Cardiac muscle cell (in vitro differentiated cells and primary cell): Measurements from ENCODE around the gene FSHR. TPM values are rescaled to one million over a fixed set of nuclear protein-coding genes. Genes with fewer than 3 reads are reported as not detected.

Experiments used
- DNase-seq, 2 donors: peaks; one replicate each; pipeline versions ENCODE4 v3.0.0 to v3.0.0-alpha.2; 2010 to 2017; ENCODE audit warnings: low read depth in 1 of 2, low spot score in 1 of 2
- H3K27ac ChIP-seq: fragments of 200-600 bp; sonication (generic); 2 replicates; pipeline ENCODE4 v1.5.1; 2016
- H3K27me3 ChIP-seq: fragments of 200-600 bp; sonication (generic); 2 replicates; pipeline ENCODE4 v1.6.0; 2016; ENCODE audit warnings: control low read depth
- H3K36me3 ChIP-seq: fragments of 200-600 bp; sonication (generic); 2 replicates; pipeline ENCODE4 v1.5.1; 2016; ENCODE audit warnings: control low read depth
- H3K4me1 ChIP-seq: fragments of 200-600 bp; sonication (generic); 2 replicates; pipeline ENCODE4 v1.8.1; 2017; ENCODE audit warnings: low read depth, mild to moderate bottlenecking, mixed run types
- H3K4me3 ChIP-seq: fragments of 200-600 bp; sonication (generic); 2 replicates; pipeline ENCODE4 v1.5.1; 2016; ENCODE audit warnings: mild to moderate bottlenecking
- H3K9me3 ChIP-seq: fragments of 200-600 bp; sonication (generic); 2 replicates; pipeline ENCODE4 v1.5.1; 2017; ENCODE audit warnings: low read depth, mild to moderate bottlenecking, control low read depth
- CTCF ChIP-seq: IDR thresholded peaks from 2 replicates; pipeline ENCODE4 v1.5.1; 2012; ENCODE audit warnings: low read depth, mild to moderate bottlenecking, low read length
- polyA plus RNA-seq: library from polyadenylated mRNA; unstranded; fragments of >200 nt; fragmentation: Nextera tagmentation; extraction: Ambion mirVana; gene quantifications from 2 replicates; pipeline ENCODE4 v1.2.1, GENCODE V29; 2016
- total RNA-seq: library from RNA; depleted of rRNA; stranded (reverse); fragments of >200 nt; gene quantifications from 2 replicates; pipeline ENCODE4 v1.2.3, GENCODE V29; 2016

Gene FSHR
- total and polyA plus RNA-seq, 2 experiments from 2014 or later = 0.95 to 2.2 TPM

- no peaks in the 10 kb centered on the region for H3K4me1 ChIP-seq
- no peaks in the 10 kb centered on the region for H3K36me3 ChIP-seq
- peak; percentile 63 to 74 for DNase-seq
- H3K4me3 ChIP-seq = no peak overlapping the region
- TF ChIP-seq CTCF = peak; percentile 77
- H3K27ac ChIP-seq = no peak overlapping the region
- H3K27me3 ChIP-seq = no peaks in the 10 kb centered on the region
- no peaks in the 10 kb centered on the region for H3K9me3 ChIP-seq
Measured at GRCh38 chr2:48946449-48947048, 207.8 kb downstream of the FSHR start.

- no peak for TF ChIP-seq CTCF
- H3K4me3 ChIP-seq = no peak overlapping the region
- no peaks in the 10 kb centered on the region for H3K9me3 ChIP-seq
- peak in 1 of 2 donors; percentile 53 for DNase-seq
- no peaks in the 10 kb centered on the region for H3K27me3 ChIP-seq
- H3K27ac ChIP-seq = no peak overlapping the region
- no peaks in the 10 kb centered on the region for H3K36me3 ChIP-seq
- no peaks in the 10 kb centered on the region for H3K4me1 ChIP-seq
Measured at GRCh38 chr2:48944956-48945355, 209.4 kb downstream of the FSHR start.

GRCh38 chr2:48943436-48943835, 210.9 kb downstream of the FSHR start:
- no peak for TF ChIP-seq CTCF
- DNase-seq = peak in 1 of 2 donors; percentile 87

GRCh38 chr2:48941908-48942307, 212.4 kb downstream of the FSHR start:
- H3K9me3 ChIP-seq = no peaks in the 10 kb centered on the region
- H3K27me3 ChIP-seq = no peaks in the 10 kb centered on the region
- no peaks in the 10 kb centered on the region for H3K4me1 ChIP-seq
- no peak overlapping the region for H3K4me3 ChIP-seq
- no peak for TF ChIP-seq CTCF
- H3K27ac ChIP-seq = no peak overlapping the region
- no peak for DNase-seq
- no peaks in the 10 kb centered on the region for H3K36me3 ChIP-seq

More at GRCh38 chr2:48943436-48943835, 210.9 kb downstream of the FSHR start:
- no peaks in the 10 kb centered on the region for H3K9me3 ChIP-seq
- no peaks in the 10 kb centered on the region for H3K27me3 ChIP-seq
- H3K4me3 ChIP-seq = no peak overlapping the region
- H3K4me1 ChIP-seq = no peaks in the 10 kb centered on the region
- no peak overlapping the region for H3K27ac ChIP-seq
- no peaks in the 10 kb centered on the region for H3K36me3 ChIP-seq

GRCh38 chr2:48941456-48941855, 212.9 kb downstream of the FSHR start:
- no peak for TF ChIP-seq CTCF
- H3K4me3 ChIP-seq = no peak overlapping the region
- no peak for DNase-seq
- no peaks in the 10 kb centered on the region for H3K36me3 ChIP-seq
- H3K9me3 ChIP-seq = no peaks in the 10 kb centered on the region
- H3K27ac ChIP-seq = no peak overlapping the region
- H3K4me1 ChIP-seq = no peaks in the 10 kb centered on the region
- no peaks in the 10 kb centered on the region for H3K27me3 ChIP-seq
